D721Med (cell line): Measurements from ENCODE around the gene WSCD2.

Experiments
- DNase-seq: peaks from one replicate; pipeline ENCODE4 v3.0.0; 2011; ENCODE audit warnings: low spot score; ENCODE audit not compliant: insufficient read length
- FAIRE-seq: peaks from 2 replicates; lab custom pipeline; 2011; peaks lifted over from hg19 to GRCh38; lab: Jason Lieb, UNC
- TF ChIP-seq, protein P1 (sequence below): IDR thresholded peaks from 2 replicates; pipeline ENCODE4 v1.5.1; 2012; ENCODE audit warnings: mild to moderate bottlenecking, control low read depth; ENCODE audit not compliant: insufficient read depth; ENCODE audit errors: missing control alignments

WSCD2 gene

DNA sequence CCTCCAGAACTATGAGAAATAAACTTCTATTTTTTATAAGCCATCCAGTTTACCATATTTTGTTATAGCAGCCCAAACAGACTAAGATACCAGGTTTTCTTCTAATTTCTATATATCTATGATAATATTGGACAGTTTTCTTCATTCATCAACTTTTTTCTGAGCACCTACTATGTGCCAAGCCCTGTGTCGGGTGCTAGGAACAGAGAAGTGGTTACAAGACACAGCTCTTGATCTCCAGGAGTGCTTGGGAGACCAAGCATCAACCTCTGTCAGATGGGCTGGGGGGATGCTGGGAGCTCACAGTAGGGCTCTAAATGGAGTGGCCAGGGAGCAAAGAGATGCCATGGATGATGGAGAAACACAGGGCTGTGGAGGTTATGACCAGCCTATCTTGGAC is 2.9 kb upstream of the WSCD2 start:
- TF ChIP-seq, protein P1, sequence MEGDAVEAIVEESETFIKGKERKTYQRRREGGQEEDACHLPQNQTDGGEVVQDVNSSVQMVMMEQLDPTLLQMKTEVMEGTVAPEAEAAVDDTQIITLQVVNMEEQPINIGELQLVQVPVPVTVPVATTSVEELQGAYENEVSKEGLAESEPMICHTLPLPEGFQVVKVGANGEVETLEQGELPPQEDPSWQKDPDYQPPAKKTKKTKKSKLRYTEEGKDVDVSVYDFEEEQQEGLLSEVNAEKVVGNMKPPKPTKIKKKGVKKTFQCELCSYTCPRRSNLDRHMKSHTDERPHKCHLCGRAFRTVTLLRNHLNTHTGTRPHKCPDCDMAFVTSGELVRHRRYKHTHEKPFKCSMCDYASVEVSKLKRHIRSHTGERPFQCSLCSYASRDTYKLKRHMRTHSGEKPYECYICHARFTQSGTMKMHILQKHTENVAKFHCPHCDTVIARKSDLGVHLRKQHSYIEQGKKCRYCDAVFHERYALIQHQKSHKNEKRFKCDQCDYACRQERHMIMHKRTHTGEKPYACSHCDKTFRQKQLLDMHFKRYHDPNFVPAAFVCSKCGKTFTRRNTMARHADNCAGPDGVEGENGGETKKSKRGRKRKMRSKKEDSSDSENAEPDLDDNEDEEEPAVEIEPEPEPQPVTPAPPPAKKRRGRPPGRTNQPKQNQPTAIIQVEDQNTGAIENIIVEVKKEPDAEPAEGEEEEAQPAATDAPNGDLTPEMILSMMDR = no peak
- FAIRE-seq (no peak), DNase-seq (no peak)

DNA sequence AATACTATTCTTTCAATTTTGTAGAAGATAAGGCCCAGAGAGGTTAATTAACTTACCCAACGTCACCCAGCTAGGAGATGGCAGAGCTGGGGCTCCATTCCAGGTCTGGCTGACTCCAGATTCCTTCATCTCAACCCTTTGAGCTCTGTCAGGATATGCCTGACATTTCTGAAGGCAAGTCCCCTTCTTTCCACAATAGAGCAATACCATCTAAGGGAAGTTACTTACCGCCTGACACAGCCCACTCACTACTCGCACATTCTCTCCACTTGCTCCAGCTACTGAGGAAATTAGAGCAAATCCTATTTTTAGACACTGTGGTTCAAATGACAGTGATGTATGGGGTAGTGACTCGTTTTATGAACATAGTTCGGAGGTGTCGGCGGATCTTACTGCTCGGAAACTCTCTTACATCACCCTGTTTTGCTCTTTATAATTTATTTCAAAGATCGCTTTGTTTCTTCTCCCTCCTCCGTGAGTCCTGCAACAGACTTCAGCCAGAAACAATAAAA is 2.0 kb upstream of the WSCD2 start:
- TF ChIP-seq, protein P1 = no peak
- DNase-seq = no peak
- no peak for FAIRE-seq

DNA sequence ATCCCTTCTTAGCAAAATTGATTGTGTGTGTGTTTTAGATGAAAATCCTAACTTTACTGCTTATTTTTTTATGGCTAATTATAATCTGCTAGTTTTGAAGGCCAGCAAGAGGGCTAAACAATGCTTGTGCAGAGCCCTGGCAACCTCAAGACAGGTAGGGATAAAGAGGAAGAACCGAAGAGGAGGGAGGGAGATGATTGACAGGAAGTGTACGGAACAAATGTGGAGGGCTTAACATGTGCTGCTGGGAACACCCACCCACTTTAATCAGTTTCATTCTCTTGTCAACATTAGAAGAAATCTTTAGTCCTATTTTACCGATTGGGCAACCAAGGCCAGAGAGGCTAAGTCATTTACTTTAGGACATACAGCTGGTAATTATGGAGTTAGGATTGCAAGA is 1.4 kb upstream of the WSCD2 start:
- TF ChIP-seq, protein P1 = no peak
- no peak for FAIRE-seq
- DNase-seq = no peak

DNA sequence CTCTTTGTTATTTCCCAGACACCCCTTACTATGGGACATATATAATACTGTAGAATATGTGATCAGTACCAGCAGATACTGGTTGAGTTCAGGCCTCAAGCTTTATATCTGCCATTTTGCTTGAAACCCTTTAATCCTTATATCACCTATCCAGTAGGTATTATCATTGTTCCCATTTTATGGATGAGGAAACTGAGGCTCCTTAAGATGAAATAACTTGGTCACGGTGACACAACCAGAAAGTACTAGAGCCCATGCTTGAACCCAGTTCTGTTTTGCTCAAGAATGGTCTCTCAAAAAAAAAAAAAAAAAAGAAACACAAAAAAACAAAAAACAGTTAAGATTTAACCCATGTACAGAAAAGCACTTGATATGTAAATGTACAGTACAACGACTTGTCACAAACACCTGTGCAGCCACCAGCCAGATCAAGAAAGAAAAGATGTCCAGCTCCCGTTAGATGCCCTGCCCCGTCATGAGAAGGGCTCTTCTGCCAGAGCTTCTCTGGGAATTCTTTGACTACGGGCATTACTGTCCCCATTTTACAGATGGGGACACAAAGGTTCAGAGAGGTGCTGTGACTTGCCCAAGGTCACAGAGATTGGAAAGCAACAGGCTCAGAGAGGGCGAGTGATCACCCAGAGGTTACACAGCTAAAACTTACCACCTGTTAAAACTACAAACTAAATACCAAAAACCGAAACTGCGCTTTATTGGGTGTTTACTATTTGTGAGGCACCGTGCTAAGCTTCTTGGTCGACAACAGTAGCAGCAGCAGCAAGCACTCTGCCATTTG is 669 bp upstream of the WSCD2 start:
- no peak for DNase-seq
- TF ChIP-seq, protein P1 = no peak
- FAIRE-seq = no peak

DNA sequence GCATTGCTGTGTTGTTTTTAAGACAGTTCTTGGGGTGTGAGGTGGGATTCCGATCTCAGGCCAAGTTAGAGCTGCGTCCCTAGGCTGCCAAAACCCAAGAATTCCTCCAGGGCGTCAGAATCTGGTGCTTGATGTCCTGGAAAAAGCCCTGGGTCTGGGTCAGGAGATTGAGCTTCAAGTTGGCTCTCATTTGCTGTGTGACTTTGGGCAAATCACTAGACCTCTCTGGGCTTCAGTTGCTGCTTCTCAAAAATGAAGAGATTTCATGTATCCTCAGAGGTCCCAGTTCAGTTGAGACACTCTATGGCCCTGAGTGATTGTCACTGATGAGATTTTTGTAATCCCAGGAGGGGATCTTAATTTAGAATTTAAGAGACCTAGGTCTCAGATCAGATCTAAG is 1.9 kb downstream of the WSCD2 start:
- TF ChIP-seq, protein P1 = no peak
- FAIRE-seq (no peak), DNase-seq (no peak)

DNA sequence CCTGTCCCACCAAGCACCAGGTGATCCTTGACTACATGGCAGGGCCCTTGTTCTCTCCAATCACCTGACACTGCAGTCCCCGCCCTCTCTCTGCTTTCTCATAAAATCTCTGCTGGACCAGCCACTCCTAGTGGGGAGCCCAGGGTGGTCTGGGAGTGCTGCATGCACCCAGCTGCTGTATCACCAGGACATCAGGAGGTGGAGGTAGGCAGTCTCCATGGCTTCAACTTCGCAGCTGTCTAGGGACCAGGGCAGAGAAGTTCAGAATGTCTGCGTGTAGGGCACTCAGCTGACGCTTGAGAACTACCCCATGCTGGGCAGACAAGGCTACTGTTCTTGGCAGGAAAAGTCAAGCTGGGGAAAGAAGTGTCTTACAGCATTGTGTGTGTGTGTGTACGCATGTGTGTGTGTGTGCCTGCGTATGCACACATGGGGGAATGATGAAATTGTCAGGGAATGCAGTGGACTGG is 2.6 kb downstream of the WSCD2 start:
- FAIRE-seq (no peak), DNase-seq (no peak)
- TF ChIP-seq, protein P1 = no peak

DNA sequence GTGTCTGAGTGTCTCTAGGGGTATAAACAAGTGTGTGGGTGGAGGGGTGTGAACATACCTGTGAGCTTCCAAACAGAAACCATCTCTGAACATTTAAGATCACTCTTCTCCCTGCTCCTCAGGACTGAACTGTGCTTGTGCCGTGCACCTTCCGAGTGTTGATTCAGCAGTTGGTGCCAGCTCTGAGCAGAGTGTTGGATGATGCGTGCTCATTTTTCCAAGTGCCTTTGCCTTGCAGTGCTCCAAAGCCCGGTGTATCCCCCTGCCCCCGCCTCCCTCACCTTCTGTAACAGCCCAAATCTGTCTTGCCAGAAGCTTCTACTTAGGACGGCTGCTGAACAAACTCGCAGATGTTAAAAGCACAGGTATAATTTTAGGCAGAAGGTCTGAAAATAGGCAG is 4.4 kb downstream of the WSCD2 start:
- FAIRE-seq (no peak), DNase-seq (no peak)
- TF ChIP-seq, protein P1 = no peak
